OCI-LY3 (cell line): ENCODE data around the gene AGAP5.
"Not testable (repeated sequence)": the region's sequence is repeated elsewhere in the genome, so short reads cannot be mapped to it uniquely, and the experiment has no call there.

Experiments
- EZH2phosphoT487 ChIP-seq: fragments of 200-600 bp; shearing (Covaris generic); IDR thresholded peaks from 2 replicates; pipeline ENCODE4 v1.6.1; 2018; ENCODE audit warnings: antibody characterized with exemption, mixed run types, low read depth
- TF ChIP-seq, protein P1 (sequence below): fragments of 200-600, 300-600 bp; sonication (generic); IDR thresholded peaks from 2 replicates; pipeline ENCODE4 v1.5.1; 2014; ENCODE audit warnings: antibody characterized with exemption, low read length, low read depth

DNA sequence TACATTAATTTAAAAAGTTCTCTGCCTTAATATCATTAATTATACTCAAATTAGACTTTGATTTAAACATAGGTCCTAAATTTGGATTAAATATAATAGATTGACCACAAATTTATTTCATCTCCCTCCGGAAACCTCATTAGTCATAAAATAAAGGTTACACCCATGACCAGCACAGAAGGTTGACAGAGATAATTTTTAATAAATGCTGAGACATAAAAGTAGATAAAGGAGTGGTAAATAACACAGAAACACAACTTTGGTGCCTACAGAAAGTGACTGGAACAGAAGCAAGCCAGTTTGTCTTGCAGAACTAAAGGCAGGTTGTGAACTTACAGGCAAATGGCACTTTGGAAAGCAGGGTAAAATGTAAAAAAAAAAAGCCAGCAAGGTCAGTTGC is 10.3 kb downstream of the AGAP5 start:
- TF ChIP-seq, protein P1, sequence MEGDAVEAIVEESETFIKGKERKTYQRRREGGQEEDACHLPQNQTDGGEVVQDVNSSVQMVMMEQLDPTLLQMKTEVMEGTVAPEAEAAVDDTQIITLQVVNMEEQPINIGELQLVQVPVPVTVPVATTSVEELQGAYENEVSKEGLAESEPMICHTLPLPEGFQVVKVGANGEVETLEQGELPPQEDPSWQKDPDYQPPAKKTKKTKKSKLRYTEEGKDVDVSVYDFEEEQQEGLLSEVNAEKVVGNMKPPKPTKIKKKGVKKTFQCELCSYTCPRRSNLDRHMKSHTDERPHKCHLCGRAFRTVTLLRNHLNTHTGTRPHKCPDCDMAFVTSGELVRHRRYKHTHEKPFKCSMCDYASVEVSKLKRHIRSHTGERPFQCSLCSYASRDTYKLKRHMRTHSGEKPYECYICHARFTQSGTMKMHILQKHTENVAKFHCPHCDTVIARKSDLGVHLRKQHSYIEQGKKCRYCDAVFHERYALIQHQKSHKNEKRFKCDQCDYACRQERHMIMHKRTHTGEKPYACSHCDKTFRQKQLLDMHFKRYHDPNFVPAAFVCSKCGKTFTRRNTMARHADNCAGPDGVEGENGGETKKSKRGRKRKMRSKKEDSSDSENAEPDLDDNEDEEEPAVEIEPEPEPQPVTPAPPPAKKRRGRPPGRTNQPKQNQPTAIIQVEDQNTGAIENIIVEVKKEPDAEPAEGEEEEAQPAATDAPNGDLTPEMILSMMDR: not testable (repeated sequence)
- not testable (repeated sequence) for TF ChIP-seq EZH2phosphoT487
